Progenitor cell of endocrine pancreas (in vitro differentiated cells): ENCODE measurements around the gene HOXD12. TPM values are rescaled to one million over a fixed set of nuclear protein-coding genes. Genes with fewer than 3 reads are reported as not detected.

Source experiments
- DNase-seq: peaks from one replicate; pipeline ENCODE4 v3.0.0; 2021; ENCODE audit warnings: low spot score; ENCODE audit not compliant: unreplicated experiment
- H3K27ac Mint-ChIP-seq: 2 replicates; pipeline ENCODE4 v1.8.0; 2021; ENCODE audit warnings: mild to moderate bottlenecking, moderate library complexity, mixed read lengths
- H3K27me3 Mint-ChIP-seq: 2 replicates; pipeline ENCODE4 v1.8.0; 2021; ENCODE audit warnings: mixed read lengths
- H3K36me3 Mint-ChIP-seq: 2 replicates; pipeline ENCODE4 v1.8.0; 2022; ENCODE audit warnings: mixed read lengths; ENCODE audit not compliant: insufficient read depth
- H3K4me1 Mint-ChIP-seq: 2 replicates; pipeline ENCODE4 v1.8.0; 2021; ENCODE audit warnings: low read depth, mixed read lengths
- H3K4me3 Mint-ChIP-seq: 2 replicates; pipeline ENCODE4 v1.8.0; 2021; ENCODE audit warnings: low read depth, mild to moderate bottlenecking, moderate library complexity, mixed read lengths
- H3K9me3 Mint-ChIP-seq: 2 replicates; pipeline ENCODE4 v1.8.0; 2021; ENCODE audit warnings: low read depth, mixed read lengths
- CTCF ChIP-seq: fragments of 200-600 bp; sonication (generic); IDR thresholded peaks from one replicate; pipeline ENCODE4 v1.5.0; 2021; ENCODE audit warnings: antibody characterized with exemption, mild to moderate bottlenecking; ENCODE audit not compliant: unreplicated experiment
- total RNA-seq: library from RNA; stranded (reverse); gene quantifications from 2 replicates; pipeline ENCODE4 v1.2.1, GENCODE V29; 2021

The HOXD12 gene
- total RNA-seq, 1 donor from 2014 or later = not detected

GRCh38 chr2:176128172-176128981, 28.8 kb downstream of the HOXD12 start:
- no peak for TF ChIP-seq CTCF
- peaks cover 89% of the 10 kb centered on the region for H3K27me3 Mint-ChIP-seq
- H3K4me3 Mint-ChIP-seq = no peak overlapping the region
- H3K36me3 Mint-ChIP-seq = no peaks in the 10 kb centered on the region
- DNase-seq = no peak
- H3K27ac Mint-ChIP-seq = no peak overlapping the region
- no peaks in the 10 kb centered on the region for H3K9me3 Mint-ChIP-seq
- H3K4me1 Mint-ChIP-seq = no peaks in the 10 kb centered on the region

GRCh38 chr2:176128982-176129796, 29.6 kb downstream of the HOXD12 start, which contains the start of gene HOXD8:
TSS of gene HOXD8 (plus strand) at chr2:176129705. CDS start at chr2:176130367, 662 bp downstream.
- Mint-ChIP-seq H3K27me3 (peaks cover 89% of the 10 kb centered on the region), H3K36me3 (no peaks in the 10 kb centered on the region), H3K4me3 (peak within 1 kb of the TSS; percentile 37), H3K9me3 (no peaks in the 10 kb centered on the region), H3K27ac (no peak within 1 kb of the TSS), H3K4me1 (no peaks in the 10 kb centered on the region)
- no peak for DNase-seq
- TF ChIP-seq CTCF = no peak

DNA sequence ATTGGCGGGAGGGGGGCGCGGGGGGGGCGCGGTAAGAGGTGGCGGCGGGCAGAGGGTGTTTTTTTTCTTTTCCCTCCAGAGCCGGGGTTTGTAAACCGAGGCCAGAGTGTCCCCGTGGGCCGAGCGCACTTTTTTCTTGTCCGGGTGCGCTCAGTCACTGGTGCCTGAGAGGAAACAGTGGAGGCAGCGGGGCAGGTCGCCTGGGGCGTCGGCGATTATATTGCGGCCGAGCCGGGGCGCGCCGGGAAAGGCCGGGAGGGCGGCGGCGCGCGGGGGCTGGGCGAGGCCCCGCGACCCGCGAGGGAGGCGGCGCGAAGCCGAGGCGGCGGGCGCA, 30.2 kb downstream of the HOXD12 start:
- no peak overlapping the region for H3K27ac Mint-ChIP-seq
- DNase-seq = no peak
- no peaks in the 10 kb centered on the region for H3K4me1 Mint-ChIP-seq
- H3K27me3 Mint-ChIP-seq = peaks cover 89% of the 10 kb centered on the region
- H3K4me3 Mint-ChIP-seq = peak overlapping the region; percentile 37
- no peak for TF ChIP-seq CTCF
- H3K36me3 Mint-ChIP-seq = no peaks in the 10 kb centered on the region
- H3K9me3 Mint-ChIP-seq = no peaks in the 10 kb centered on the region

DNA sequence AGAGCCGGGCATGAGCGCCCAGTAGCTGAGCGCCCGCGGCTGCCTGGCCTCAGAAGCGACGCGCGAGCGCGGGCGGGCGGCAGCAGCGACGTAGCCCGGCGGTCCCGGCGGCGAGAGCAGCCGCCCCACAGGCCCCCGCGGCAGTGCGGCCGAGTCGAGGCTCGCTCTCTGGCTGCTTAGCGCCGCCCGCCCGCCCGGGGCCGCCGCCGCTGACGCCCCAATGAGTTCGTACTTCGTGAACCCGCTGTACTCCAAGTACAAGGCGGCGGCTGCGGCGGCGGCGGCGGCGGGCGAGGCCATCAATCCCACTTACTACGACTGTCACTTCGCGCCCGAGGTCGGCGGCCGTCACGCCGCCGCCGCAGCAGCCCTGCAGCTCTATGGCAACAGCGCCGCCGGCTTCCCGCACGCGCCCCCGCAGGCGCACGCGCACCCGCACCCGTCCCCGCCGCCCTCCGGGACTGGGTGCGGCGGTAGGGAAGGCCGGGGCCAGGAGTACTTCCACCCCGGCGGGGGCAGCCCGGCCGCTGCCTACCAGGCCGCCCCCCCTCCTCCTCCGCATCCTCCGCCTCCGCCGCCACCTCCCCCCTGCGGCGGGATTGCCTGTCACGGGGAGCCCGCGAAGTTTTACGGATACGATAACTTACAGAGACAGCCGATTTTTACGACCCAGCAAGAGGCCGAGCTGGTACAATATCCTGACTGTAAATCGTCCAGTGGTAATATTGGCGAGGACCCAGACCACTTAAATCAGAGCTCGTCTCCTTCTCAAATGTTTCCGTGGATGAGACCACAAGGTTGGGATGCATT, 30.8 kb downstream of the HOXD12 start:
- Mint-ChIP-seq H3K27ac (no peak overlapping the region), H3K9me3 (no peaks in the 10 kb centered on the region)

More for the DNA sequence above, 30.8 kb downstream of the HOXD12 start:
- H3K4me3 Mint-ChIP-seq = peak overlapping the region; percentile 32
- H3K27me3 Mint-ChIP-seq = peaks cover 89% of the 10 kb centered on the region
- H3K36me3 Mint-ChIP-seq = no peaks in the 10 kb centered on the region
- TF ChIP-seq CTCF = peak; percentile 14
- DNase-seq = no peak
- H3K4me1 Mint-ChIP-seq = no peaks in the 10 kb centered on the region
